ENCODE data around the gene HNRNPH2.

DNA sequence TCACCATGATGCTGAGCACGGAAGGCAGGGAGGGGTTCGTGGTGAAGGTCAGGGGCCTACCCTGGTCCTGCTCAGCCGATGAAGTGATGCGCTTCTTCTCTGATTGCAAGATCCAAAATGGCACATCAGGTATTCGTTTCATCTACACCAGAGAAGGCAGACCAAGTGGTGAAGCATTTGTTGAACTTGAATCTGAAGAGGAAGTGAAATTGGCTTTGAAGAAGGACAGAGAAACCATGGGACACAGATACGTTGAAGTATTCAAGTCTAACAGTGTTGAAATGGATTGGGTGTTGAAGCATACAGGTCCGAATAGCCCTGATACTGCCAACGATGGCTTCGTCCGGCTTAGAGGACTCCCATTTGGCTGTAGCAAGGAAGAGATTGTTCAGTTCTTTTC lies 4.0 kb downstream of the HNRNPH2 start:
- no peak for TF ChIP-seq POLR2A (IDR thresholded peaks at IDR 0.05; ENCODE audit: borderline replicate concordance, extremely low read depth, insufficient read depth, insufficient read length)
- no peak for TF ChIP-seq RAD21 (IDR thresholded peaks at IDR 0.05; ENCODE audit: low read depth)
- TF ChIP-seq EZH2 (IDR thresholded peaks at IDR 0.05): no peak
- no peak for TF ChIP-seq CTCF (IDR thresholded peaks at IDR 0.05 in 2 of 3, conservative IDR thresholded peaks at IDR 0.05 in 1 of 3; ENCODE audit: borderline replicate concordance in 1 of 3, insufficient read depth in 1 of 3, low read depth in 2 of 3, low read length in 2 of 3)
- no peak for TF ChIP-seq ZNF274 (IDR thresholded peaks at IDR 0.05; ENCODE audit: low read depth, low read length)
- TF ChIP-seq SP1 (IDR thresholded peaks at IDR 0.05; ENCODE audit: low read depth): no peak
- no peak for TF ChIP-seq CEBPB (IDR thresholded peaks at IDR 0.05; ENCODE audit: low read depth)
- TF ChIP-seq JUND (IDR thresholded peaks at IDR 0.05): no peak
- no peak for TF ChIP-seq EZH2phosphoT487 (IDR thresholded peaks at IDR 0.05; ENCODE audit: borderline replicate concordance)

Data from HCT116 (cell line).